Myometrial cell (primary cell): Measurements from ENCODE around the gene NPHS1. TPM values are rescaled to one million over a fixed set of nuclear protein-coding genes. Genes with fewer than 3 reads are reported as not detected.

Source experiments
- total RNA-seq: library from RNA; depleted of rRNA; stranded (reverse); fragments of >200 nt; gene quantifications from 2 replicates; pipeline ENCODE4 v1.2.3, GENCODE V29; 2015

The NPHS1 gene
- not detected in 2 replicates for total RNA-seq

GRCh38 chr19:35852029-35852780, at the start of gene NPHS1:
NPHS1 (minus strand) TSS chr19:35852504; CDS start chr19:35851837, 667 bp downstream.

GRCh38 chr19:35868172-35868822, 16.0 kb upstream of the NPHS1 start, which contains the start of gene APLP1:
APLP1 (plus strand) TSS chr19:35868574; CDS start chr19:35868637, 63 bp downstream.

GRCh38 chr19:35856546-35857149, 4.3 kb upstream of the NPHS1 start, which contains the start of gene KIRREL2:
KIRREL2 (plus strand) TSS chr19:35856911; CDS start chr19:35857120, 209 bp downstream.

GRCh38 chr19:35812220-35813042, 39.9 kb downstream of the NPHS1 start, which contains the start of gene PRODH2:
PRODH2 (minus strand) TSS chr19:35812845; CDS start chr19:35812805, 40 bp downstream.

Other genes starting within 250 kb of the NPHS1 start
- 14.9 and 19.6 TPM in 2 replicates for gene HAUS5, start 239.8 kb downstream of the NPHS1 start, total RNA-seq
- 92.3 and 98.7 TPM in 2 replicates for gene RBM42, start 223.5 kb downstream of the NPHS1 start, total RNA-seq
- gene ETV2, start 210.8 kb downstream of the NPHS1 start, total RNA-seq = 1.4 TPM in 1 of 2 replicates, not detected in the other
- 630 and 856 TPM in 2 replicates for gene COX6B1, start 204.2 kb downstream of the NPHS1 start, total RNA-seq
- not detected in 2 replicates for gene UPK1A, start 186.0 kb downstream of the NPHS1 start, total RNA-seq
- gene ZBTB32, start 147.9 kb downstream of the NPHS1 start, total RNA-seq = not detected in 2 replicates
- 7.5 and 9.7 TPM in 2 replicates for gene KMT2B, start 134.5 kb downstream of the NPHS1 start, total RNA-seq
- 0.29 and 3.9 TPM in 2 replicates for gene IGFLR1, start 110.1 kb downstream of the NPHS1 start, total RNA-seq
- gene U2AF1L4, start 107.1 kb downstream of the NPHS1 start, total RNA-seq = 4.8 and 6.1 TPM in 2 replicates
- gene PSENEN, start 106.9 kb downstream of the NPHS1 start, total RNA-seq = 58.7 and 68.6 TPM in 2 replicates
- gene LIN37, start 103.9 kb downstream of the NPHS1 start, total RNA-seq = 16.0 and 19.6 TPM in 2 replicates
- 25.7 and 41.2 TPM in 2 replicates for gene HSPB6, start 95.5 kb downstream of the NPHS1 start, total RNA-seq
- gene PROSER3, start 94.3 kb downstream of the NPHS1 start, total RNA-seq = 10.5 and 11.5 TPM in 2 replicates
- 1.4 and 9.9 TPM in 2 replicates for gene ARHGAP33, start 76.9 kb downstream of the NPHS1 start, total RNA-seq
- gene PRODH2, start 39.7 kb downstream of the NPHS1 start, total RNA-seq = not detected in 2 replicates
- gene KIRREL2, start 4.4 kb upstream of the NPHS1 start, total RNA-seq = 0.86 TPM in 1 of 2 replicates, not detected in the other
- 18.4 and 45.8 TPM in 2 replicates for gene APLP1, start 16.1 kb upstream of the NPHS1 start, total RNA-seq
- gene NFKBID, start 48.0 kb upstream of the NPHS1 start, total RNA-seq = 3.7 and 7.1 TPM in 2 replicates
- not detected in 2 replicates for gene HCST, start 50.0 kb upstream of the NPHS1 start, total RNA-seq
- not detected in 2 replicates for gene TYROBP, start 55.8 kb upstream of the NPHS1 start, total RNA-seq
- 2.6 and 3.2 TPM in 2 replicates for gene LRFN3, start 83.9 kb upstream of the NPHS1 start, total RNA-seq
- 20.4 and 34.9 TPM in 2 replicates for gene SDHAF1, start 142.7 kb upstream of the NPHS1 start, total RNA-seq
- gene SYNE4, start 156.3 kb upstream of the NPHS1 start, total RNA-seq = 0.18 TPM in 1 of 2 replicates, not detected in the other
- 27.5 and 29.4 TPM in 2 replicates for gene ALKBH6, start 161.7 kb upstream of the NPHS1 start, total RNA-seq
- gene CLIP3, start 180.4 kb upstream of the NPHS1 start, total RNA-seq = 9.2 and 11.5 TPM in 2 replicates
- gene THAP8, start 201.8 kb upstream of the NPHS1 start, total RNA-seq = 8.4 and 9.0 TPM in 2 replicates
- gene WDR62, start 202.4 kb upstream of the NPHS1 start, total RNA-seq = 9.4 and 11.5 TPM in 2 replicates